Central memory CD4-positive, alpha-beta T cell (primary cell): ENCODE measurements around the gene COL11A2.

ENCODE experiments used
- DNase-seq: peaks from one replicate; pipeline ENCODE4 v3.0.0; 2022

The COL11A2 gene

GRCh38 chr6:33114406-33114805 is 77.9 kb downstream of the COL11A2 start:
- DNase-seq, result no peak

- no peak for DNase-seq
Observed at GRCh38 chr6:33113755-33114154, 78.5 kb downstream of the COL11A2 start.
